Neural cell (in vitro differentiated cells): Measurements from ENCODE around the gene TRIM68. TPM values are rescaled to one million over a fixed set of nuclear protein-coding genes. Genes with fewer than 3 reads are reported as not detected.

Source experiments
- H2AFZ ChIP-seq: fragments of 200-600, 300-800 bp; sonication (generic), shearing (Covaris generic); 2 replicates; pipeline ENCODE4 v1.6.0; 2014; ENCODE audit warnings: low read depth, mild to moderate bottlenecking, antibody characterized with exemption, low read length, moderate library complexity
- H3F3A ChIP-seq: fragments of 200-600 bp; shearing (Covaris generic); 2 replicates; pipeline ENCODE4 v1.6.1; 2016; ENCODE audit warnings: mild to moderate bottlenecking, moderate library complexity, mixed read lengths, antibody characterized with exemption, low read length; ENCODE audit not compliant: insufficient read depth, poor library complexity, severe bottlenecking
- H3K27ac ChIP-seq: fragments of 200-600, 300-800 bp; sonication (generic), shearing (Covaris generic); 2 replicates; pipeline ENCODE4 v1.5.1; 2014; ENCODE audit warnings: mild to moderate bottlenecking, low read length, moderate library complexity
- H3K27me3 ChIP-seq: fragments of 300-800, 200-600 bp; sonication (generic), shearing (Covaris generic); 2 replicates; pipeline ENCODE4 v1.6.0; 2014; ENCODE audit warnings: mild to moderate bottlenecking, low read depth, low read length, moderate library complexity; ENCODE audit not compliant: insufficient read depth
- H3K36me3 ChIP-seq: fragments of 300-800, 200-600 bp; sonication (generic), shearing (Covaris generic); 2 replicates; pipeline ENCODE4 v1.5.1; 2014; ENCODE audit warnings: mild to moderate bottlenecking, antibody characterized with exemption, low read length, moderate library complexity; ENCODE audit not compliant: insufficient read depth
- H3K4me2 ChIP-seq: fragments of 300-800, 200-600 bp; sonication (generic), shearing (Covaris generic); 2 replicates; pipeline ENCODE4 v1.6.0; 2014; ENCODE audit warnings: mild to moderate bottlenecking, low read length
- H3K4me3 ChIP-seq: fragments of 300-800, 200-600 bp; sonication (generic), shearing (Covaris generic); 2 replicates; pipeline ENCODE4 v1.5.1; 2014; ENCODE audit warnings: mild to moderate bottlenecking, low read length, moderate library complexity
- H3K79me2 ChIP-seq: fragments of 200-600 bp; shearing (Covaris generic); replicated peaks from 2 replicates; pipeline ENCODE4 v1.6.0; 2014; ENCODE audit warnings: mild to moderate bottlenecking, low read length, moderate library complexity; ENCODE audit not compliant: insufficient read depth
- H3K9ac ChIP-seq: fragments of 300-800, 200-600 bp; sonication (generic), shearing (Covaris generic); 2 replicates; pipeline ENCODE4 v1.6.1; 2016; ENCODE audit warnings: mild to moderate bottlenecking, low read length, mixed read lengths
- H3K9me2 ChIP-seq: fragments of 200-600 bp; shearing (Covaris generic); 2 replicates; pipeline ENCODE4 v1.6.1; 2016; ENCODE audit warnings: mild to moderate bottlenecking, low read length, mixed read lengths; ENCODE audit not compliant: insufficient read depth
- H3K9me3 ChIP-seq: fragments of 200-600, 300-800 bp; sonication (generic), shearing (Covaris generic); 2 replicates; pipeline ENCODE4 v1.6.1; 2016; ENCODE audit warnings: mild to moderate bottlenecking, mixed run types, low read length, moderate library complexity, mixed read lengths
- H4K20me1 ChIP-seq: fragments of 200-600 bp; shearing (Covaris generic); 2 replicates; pipeline ENCODE4 v1.6.1; 2016; ENCODE audit warnings: mild to moderate bottlenecking, mixed run types; ENCODE audit not compliant: insufficient read depth
- EP300 ChIP-seq: fragments of 450-650 bp; conservative IDR thresholded peaks from 2 replicates; pipeline ENCODE4 v1.6.1; 2014; ENCODE audit warnings: antibody characterized with exemption, mild to moderate bottlenecking, moderate library complexity; ENCODE audit not compliant: poor library complexity, severe bottlenecking
- EZH2 ChIP-seq: fragments of 200-600, 300-800 bp; shearing (Covaris generic), sonication (generic); IDR thresholded peaks from 2 replicates; pipeline ENCODE4 v1.6.1; 2014; ENCODE audit warnings: antibody characterized with exemption, low read length, borderline replicate concordance, mild to moderate bottlenecking; ENCODE audit not compliant: insufficient read depth, poor library complexity, severe bottlenecking
- MXI1 ChIP-seq: fragments of 450-650 bp; conservative IDR thresholded peaks from 2 replicates; pipeline ENCODE4 v1.6.1; 2014; ENCODE audit warnings: antibody characterized with exemption, mild to moderate bottlenecking; ENCODE audit not compliant: poor library complexity, severe bottlenecking
- POLR2AphosphoS5 ChIP-seq: IDR thresholded peaks from 2 replicates; pipeline ENCODE4 v1.6.1; 2012
- RAD21 ChIP-seq: fragments of 450-650 bp; conservative IDR thresholded peaks from 2 replicates; pipeline ENCODE4 v1.6.1; 2014; ENCODE audit warnings: antibody characterized with exemption, mild to moderate bottlenecking, moderate library complexity
- REST ChIP-seq: IDR thresholded peaks from 2 replicates; pipeline ENCODE4 v1.6.1; 2012; ENCODE audit warnings: borderline replicate concordance
- SMC3 ChIP-seq: fragments of 450-650 bp; conservative IDR thresholded peaks from 2 replicates; pipeline ENCODE4 v1.6.1; 2014; ENCODE audit warnings: antibody characterized with exemption, mild to moderate bottlenecking, moderate library complexity; ENCODE audit not compliant: poor library complexity
- TAF1 ChIP-seq: IDR thresholded peaks from 2 replicates; pipeline ENCODE4 v1.6.1; 2012; ENCODE audit warnings: low read depth
- polyA plus RNA-seq: library from polyadenylated mRNA; depleted of rRNA; stranded (reverse); fragments of >200 nt; gene quantifications from 2 replicates; pipeline ENCODE4 v1.2.3, GENCODE V29; 2014
- TF ChIP-seq, protein P1 (sequence below): fragments of 450-650 bp; IDR thresholded peaks from 2 replicates; pipeline ENCODE4 v1.5.1; 2014; ENCODE audit warnings: antibody characterized with exemption, mild to moderate bottlenecking, moderate library complexity; ENCODE audit not compliant: poor library complexity, severe bottlenecking

TRIM68 gene
- polyA plus RNA-seq, 1 donor from 2014 or later, result 15.3 TPM

GRCh38 chr11:4615856-4616444 lies 7.9 kb upstream of the TRIM68 start:
- Histone ChIP-seq H3K36me3 (no peaks in the 10 kb centered on the region), H3K79me2 (no peaks in the 10 kb centered on the region), H3K9me2 (no peaks in the 10 kb centered on the region), H2AFZ (no peak overlapping the region), H3K4me2 (no peak overlapping the region), H3K9ac (no peak overlapping the region), H3K27me3 (no peaks in the 10 kb centered on the region), H3K27ac (no peak overlapping the region), H4K20me1 (no peaks in the 10 kb centered on the region), H3K9me3 (no peaks in the 10 kb centered on the region), H3F3A (peaks cover 6% of the 10 kb centered on the region), H3K4me3 (no peak overlapping the region)
- TF ChIP-seq EP300 (no peak), RAD21 (no peak), REST (no peak), EZH2 (no peak), TAF1 (no peak), MXI1 (no peak), POLR2AphosphoS5 (no peak), SMC3 (no peak)
- TF ChIP-seq, protein P1, sequence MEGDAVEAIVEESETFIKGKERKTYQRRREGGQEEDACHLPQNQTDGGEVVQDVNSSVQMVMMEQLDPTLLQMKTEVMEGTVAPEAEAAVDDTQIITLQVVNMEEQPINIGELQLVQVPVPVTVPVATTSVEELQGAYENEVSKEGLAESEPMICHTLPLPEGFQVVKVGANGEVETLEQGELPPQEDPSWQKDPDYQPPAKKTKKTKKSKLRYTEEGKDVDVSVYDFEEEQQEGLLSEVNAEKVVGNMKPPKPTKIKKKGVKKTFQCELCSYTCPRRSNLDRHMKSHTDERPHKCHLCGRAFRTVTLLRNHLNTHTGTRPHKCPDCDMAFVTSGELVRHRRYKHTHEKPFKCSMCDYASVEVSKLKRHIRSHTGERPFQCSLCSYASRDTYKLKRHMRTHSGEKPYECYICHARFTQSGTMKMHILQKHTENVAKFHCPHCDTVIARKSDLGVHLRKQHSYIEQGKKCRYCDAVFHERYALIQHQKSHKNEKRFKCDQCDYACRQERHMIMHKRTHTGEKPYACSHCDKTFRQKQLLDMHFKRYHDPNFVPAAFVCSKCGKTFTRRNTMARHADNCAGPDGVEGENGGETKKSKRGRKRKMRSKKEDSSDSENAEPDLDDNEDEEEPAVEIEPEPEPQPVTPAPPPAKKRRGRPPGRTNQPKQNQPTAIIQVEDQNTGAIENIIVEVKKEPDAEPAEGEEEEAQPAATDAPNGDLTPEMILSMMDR, result no peak

- H3K36me3 ChIP-seq, result no peaks in the 10 kb centered on the region
- no peak overlapping the region for H2AFZ ChIP-seq
- no peak overlapping the region for H3K4me2 ChIP-seq
- H3K9ac ChIP-seq, result no peak overlapping the region
- no peaks in the 10 kb centered on the region for H4K20me1 ChIP-seq
- peaks cover 6% of the 10 kb centered on the region for H3F3A ChIP-seq
- H3K27me3 ChIP-seq, result no peaks in the 10 kb centered on the region
- TF ChIP-seq EP300, result peak; percentile 76
- peak; percentile 71 for TF ChIP-seq POLR2AphosphoS5
- peak; percentile 88 for TF ChIP-seq REST
- TF ChIP-seq, protein P1, result no peak
- H3K79me2 ChIP-seq, result no peaks in the 10 kb centered on the region
- no peaks in the 10 kb centered on the region for H3K9me2 ChIP-seq
- H3K4me3 ChIP-seq, result peak overlapping the region; percentile 21
- peak overlapping the region; percentile 37 for H3K27ac ChIP-seq
- H3K9me3 ChIP-seq, result no peaks in the 10 kb centered on the region
Observed at GRCh38 chr11:4611986-4612385, 4.0 kb upstream of the TRIM68 start.
